ENCODE measurements around the gene EOMES.

The EOMES gene

DNA sequence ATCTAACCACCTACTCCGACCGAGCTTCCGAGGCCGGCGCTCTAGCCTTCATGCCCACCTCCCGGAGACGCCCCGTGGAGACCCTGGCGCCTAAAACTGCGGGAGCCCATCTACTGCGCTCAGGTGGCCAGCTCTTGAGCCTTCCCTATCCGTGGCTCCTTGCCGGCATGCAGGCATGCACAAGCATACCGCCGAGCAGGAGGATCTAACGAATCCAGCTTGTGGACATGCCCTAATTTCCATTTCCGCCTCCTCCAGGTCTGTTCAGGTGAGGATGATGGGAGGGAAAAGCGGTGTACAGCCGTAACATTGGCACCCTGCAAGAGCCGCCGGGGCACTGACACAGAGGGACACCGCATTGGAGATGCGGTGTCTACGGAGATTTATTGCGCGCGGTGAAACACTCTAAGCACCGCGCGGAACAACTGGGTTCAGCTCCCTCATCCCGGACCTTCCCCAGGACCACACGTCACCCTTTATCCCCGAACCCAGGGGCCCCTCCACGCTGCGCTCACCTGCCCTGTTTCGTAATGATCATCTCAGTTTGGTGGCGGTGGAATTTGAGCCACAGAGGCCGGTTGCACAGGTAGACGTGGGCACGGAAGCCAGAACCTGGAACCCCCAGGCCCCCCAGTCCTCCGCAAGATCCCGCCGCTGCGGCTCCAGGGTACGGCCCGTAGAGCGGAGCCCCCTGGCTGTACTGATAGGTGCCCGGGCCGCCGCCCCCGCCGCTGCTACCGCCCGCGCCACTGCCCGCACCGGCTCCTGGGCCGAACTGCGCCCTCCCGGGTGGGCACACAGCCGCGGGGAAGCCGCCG is 1.0 kb downstream of the EOMES start:
- no peak for DNase-seq (ENCODE audit: low spot score)

DNA sequence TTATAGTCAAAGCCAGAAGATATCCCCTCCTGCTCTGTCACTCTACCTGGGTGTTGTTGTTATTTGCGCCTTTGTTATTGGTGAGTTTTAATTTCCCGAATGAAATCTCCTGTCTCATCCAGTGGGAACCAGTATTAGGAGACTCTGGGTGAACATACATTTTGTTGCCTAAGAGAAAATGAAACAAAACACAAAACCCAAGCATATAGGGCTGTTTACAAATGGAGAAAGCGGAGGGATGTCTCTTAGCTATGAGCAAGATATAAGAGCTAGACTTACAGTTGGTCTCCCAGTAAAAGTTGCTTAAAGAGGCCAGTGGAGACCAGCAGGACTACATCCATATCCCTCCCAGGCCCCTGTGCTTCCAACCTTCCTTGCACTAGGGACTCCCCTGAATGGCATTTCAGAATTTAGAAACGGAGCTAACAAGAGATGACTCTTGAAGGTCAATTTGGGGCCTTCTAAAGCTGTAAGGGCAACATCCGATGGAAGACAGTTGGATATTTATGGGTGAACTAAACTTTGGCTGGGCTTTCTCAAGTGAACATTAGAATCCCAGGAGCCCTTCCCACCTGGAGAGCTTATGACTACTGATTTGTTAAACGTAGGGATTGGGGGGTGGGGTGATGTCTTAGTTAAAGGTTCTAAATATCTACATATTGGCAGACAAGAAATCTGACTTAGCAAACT is 2.7 kb downstream of the EOMES start:
- no peak for DNase-seq (ENCODE audit: low spot score)

DNA sequence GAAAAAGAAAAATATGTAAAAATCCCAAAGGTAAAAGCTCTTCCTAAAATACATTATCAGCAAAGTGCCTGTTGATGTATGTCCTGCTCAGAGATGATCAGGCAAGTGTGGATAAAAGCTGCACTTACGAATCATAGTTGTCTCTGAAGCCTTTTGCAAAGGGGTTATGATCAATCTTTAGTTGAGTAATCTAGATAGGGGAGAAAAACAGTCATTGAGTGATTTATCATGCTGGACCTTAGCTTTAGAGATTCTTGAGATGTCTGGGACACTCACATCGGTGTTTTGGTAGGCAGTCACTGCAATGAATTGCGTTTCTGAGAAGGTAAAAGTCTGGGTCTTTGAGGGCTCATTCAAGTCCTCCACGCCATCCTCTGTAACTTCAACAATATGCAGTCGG is 3.7 kb downstream of the EOMES start:
- no peak for DNase-seq (ENCODE audit: low spot score)

DNA sequence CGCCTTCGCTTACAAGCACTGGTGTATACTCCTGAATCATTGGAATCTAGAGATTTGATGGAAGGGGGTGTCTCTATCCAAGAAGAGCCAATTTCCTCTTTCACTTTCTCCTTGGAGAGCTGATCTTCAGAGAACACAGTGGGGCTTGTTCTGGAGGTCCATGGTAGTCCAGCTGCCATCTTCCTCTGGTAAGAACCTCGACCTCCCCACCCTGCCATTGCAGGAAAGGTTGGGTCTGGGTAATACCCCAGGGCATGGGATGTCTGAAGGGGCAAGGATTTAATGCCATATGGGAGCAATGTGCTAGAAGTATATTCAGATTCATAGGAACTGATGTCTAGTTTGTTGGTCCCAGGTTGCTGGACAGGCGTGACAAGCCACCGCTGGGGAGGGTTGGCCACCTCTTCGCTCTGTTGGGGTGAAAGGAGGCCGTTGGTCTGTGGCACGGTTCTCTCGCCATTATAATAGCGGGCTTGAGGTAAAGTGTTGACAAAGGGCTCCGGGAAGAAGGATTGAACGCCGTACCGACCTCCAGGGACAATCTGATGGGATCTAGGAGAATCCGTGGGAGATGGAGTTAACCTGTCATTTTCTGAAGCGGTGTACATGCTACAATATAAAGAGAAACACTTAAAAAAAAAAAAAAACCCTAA is 4.8 kb downstream of the EOMES start:
- no peak for DNase-seq (ENCODE audit: low spot score)

DNA sequence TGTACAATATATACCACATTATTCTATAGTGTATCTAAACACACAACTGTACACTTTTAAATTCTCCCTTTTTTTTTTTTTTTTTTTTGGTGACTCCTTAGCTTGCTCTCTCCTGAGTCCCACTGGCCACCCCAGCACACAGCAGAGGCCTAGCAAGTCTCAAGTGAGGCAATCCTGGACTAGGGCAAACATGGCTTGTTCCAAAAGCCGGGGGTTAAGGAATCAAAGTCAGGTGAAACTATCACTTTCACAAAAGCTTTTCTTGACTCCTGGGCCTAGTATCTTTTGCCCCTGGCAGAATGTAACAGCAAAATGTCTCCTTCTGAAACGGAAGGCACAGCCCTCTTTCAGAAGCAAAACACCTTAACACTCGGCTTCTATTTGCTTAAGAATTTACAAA is 5.8 kb downstream of the EOMES start:
- DNase-seq (ENCODE audit: low spot score), result no peak

DNA sequence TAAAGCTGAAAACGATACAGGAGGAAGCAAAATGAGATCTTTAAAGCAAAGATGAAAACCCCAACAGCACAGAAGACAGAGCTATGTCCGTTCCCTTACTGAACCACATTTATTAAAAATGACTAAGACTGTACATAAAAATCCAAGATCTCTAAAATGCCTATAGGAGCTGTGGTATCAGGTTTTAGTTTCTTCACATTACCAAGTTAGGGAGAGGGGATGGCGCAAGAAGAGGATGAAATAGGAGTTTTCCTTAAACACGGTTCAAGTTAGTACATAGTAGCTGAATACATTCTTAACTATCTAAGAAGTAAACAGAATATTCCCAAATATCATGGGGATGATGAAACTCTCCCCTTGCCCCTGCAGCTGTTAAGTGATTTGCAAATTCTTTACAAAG is 6.3 kb downstream of the EOMES start:
- DNase-seq (ENCODE audit: low spot score), result no peak

DNA sequence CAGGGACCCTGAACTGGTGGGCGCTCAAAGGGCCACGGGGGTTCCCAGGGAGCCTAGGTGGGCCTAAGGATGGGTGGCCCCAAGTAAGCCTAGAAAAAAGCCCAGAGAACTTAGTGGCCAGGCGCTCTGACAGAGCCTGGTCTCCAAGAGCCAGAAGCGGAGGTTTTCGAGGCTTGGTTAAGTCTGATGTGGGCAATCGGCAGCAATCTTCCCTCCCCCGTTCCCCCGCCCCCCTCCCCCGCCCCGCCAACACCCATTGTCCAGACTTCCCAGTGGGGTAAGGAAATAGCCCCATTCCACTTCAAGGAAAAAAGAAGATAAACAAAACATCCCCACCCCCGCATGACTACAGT is 6.7 kb downstream of the EOMES start:
- no peak for DNase-seq (ENCODE audit: low spot score)

DNA sequence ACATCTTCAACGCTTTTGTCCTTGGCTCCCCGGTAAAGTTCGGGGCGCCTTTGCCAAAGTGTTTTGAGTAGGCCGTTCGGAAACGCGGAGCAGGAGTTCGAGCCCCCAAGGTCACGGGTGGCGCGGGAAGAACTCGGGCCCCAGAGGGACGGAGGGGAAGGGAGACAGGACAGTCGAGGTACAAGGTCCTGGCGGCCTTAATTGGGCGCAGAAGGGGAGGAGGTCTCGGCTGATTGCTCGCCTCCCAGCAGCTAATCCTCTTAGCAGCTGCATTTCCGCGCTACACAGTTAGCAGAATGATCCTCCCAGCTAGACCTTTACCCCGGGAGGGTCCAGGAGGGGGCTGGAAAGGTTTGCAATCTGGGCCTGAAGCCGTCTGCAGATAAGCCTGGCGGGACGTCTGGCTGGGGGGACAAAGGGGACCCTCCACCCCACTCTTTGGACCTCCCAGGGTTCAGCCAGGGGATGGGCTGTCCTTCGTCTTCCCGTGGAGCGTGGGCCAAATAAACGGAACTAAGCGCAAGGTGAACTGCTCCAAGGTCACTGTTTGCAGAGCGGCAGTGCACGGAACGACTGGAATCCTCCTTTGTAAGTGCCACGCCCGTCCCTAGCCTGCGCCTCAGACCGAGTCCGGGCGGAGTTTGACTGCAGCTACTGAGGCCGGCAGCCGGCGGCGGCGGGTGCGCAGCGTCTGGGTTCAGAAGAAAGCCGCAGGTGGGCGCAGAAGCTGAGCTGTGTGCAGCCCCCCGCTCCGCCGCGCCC is 7.2 kb downstream of the EOMES start:
- no peak for DNase-seq (ENCODE audit: low spot score)

DNA sequence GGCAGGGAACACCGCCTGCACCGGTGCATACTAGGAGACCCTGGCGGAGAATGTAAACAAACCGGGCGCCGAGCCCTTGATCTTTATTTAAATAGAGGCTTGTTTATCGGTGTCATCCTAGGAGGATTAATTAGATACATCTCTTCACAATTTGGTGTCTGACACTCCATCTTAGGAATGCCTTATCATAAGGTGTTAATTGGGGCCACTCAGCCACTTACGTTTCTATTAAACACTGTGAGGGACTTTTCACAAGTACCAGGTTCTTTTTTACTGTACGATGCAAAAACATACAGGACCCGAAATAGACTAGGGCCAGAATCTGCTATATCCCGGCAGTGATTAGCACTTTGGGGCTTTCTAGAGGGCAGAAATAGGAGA is 8.0 kb downstream of the EOMES start:
- DNase-seq (ENCODE audit: low spot score), result no peak

DNA sequence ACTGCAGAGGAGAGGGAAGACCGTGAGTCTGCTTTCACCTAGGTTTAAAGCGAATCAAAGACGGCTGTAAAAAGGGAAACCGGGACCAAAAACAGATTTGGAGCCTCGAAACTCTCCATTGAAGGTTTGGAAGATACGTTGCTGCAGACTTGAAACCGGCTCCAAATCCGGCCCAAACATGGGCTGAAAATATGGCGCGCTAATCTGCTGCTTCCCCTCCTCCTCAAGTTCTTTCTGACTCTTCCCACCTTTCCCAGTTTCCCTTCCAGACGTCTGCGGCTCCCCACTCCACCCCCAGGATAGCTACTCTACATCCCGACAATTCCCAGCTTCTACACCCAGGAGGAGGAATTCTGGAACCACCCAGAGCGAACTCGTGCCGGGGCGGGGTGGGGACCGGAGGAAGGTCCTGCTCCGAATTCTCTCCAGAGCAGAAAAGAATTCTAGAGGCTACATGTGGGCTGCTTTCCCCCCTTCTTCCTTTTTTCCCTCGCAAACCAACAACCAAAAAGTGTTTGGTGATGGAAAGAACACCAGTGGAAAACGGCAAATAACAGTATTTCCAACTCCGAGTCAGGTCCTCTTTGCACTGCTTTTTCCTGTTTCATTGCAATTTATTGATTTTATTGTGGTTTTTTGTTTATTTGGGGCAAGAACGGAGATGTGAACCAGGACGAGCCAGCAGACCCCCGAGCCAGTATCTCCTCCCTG is 8.5 kb downstream of the EOMES start:
- no peak for DNase-seq (ENCODE audit: low spot score)

DNA sequence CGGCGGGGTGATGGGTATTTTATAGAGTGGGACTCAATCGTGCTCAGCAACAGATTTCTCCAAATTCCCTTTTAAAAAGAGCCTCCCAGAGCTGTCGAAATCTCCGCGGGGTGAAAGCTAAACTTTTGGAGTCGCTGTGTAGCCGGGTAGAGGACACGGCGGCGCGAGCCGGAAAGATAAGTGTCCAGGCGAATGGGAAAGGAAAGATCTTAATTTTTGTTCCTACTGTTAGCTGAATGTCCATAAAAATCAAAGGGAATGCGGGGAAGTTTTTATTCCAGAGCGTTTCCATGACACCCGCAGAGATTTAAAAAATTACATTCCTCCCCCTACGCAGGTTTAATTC is 9.1 kb downstream of the EOMES start:
- no peak for DNase-seq (ENCODE audit: low spot score)

DNA sequence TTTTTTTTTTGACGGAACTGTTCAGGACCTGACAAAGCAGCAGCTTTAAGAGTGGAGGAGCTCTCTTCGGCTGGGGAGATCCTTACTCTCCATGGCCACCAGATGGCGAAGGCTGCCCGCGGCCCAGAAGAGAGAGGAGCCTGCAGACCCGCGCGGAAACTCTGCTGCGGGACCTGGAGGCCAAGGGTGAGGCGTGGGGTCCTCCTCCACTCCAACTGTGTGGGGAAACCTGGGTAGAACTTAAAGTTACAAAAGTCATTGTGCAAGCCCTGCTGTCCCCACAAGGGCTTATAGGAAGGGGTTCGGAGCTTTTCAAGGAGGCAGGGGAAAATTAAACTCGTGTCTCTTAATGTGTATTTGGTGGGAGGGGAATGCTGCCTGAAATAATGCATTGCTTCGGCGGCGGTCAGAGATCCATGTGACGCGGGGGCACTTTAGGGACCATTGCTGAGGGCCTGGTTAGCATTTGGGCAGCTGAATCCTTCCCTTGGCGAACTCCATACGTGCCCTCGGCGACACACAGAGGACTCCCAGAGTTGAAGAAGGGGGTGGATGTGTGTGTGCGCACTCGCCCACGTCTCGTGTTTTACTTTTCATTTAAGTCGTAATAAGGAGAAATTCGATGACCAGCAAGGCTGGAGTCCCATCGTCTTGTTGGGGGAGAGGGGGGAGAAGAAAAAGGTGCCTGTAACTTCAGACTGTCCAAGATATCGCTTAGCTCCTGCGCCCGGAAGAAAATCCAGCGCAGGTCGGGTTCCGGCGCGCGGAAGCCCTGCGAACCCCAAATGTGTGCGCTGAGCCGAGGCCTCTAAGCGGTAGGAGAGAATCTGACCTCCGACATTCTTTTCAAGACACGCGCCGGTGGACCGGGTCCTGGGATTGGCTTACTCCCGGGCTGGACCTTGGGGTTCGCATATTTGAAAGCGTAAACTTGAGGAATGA is 9.7 kb downstream of the EOMES start:
- DNase-seq (ENCODE audit: low spot score), result peak; percentile 86

DNA sequence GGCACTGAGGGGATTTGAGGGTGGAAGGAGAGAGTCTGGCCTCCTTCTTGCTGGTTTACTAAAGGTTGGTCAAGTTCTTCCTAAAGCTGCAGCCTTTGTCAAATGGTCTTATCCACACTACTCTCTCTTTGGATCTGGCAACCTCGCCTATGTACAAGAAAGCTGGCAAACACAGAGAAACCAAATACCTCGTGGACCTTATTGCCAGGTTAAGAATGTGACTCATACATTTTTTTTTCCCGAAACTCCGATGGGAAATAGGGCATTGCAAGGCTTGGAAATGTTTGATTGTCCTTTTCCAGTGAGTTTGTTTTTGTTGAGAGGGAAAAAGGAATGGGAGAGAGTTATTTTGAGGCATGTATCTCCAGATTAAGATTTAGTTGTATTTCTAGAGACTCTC is 13.9 kb downstream of the EOMES start:
- no peak for DNase-seq (ENCODE audit: low spot score)

DNA sequence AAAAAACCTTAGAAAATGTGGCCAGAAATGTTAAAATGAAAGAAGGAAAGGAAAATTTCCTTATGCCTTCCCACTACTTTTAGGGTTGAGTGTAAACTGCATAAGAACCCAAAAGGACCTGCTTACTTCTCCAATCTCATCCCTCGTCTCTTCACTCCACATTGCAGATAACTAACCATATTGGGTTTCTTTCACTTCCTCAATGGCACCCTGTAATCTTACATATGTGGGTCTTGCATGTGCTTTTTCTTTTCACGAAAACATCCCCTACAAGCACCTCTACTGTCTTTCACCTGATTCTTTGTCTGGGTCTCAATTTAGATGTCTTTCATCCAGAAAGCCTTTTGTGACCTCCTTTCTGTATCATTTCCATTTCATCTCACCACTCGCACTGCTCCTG is 23.1 kb downstream of the EOMES start:
- no peak for DNase-seq (ENCODE audit: low spot score)

DNA sequence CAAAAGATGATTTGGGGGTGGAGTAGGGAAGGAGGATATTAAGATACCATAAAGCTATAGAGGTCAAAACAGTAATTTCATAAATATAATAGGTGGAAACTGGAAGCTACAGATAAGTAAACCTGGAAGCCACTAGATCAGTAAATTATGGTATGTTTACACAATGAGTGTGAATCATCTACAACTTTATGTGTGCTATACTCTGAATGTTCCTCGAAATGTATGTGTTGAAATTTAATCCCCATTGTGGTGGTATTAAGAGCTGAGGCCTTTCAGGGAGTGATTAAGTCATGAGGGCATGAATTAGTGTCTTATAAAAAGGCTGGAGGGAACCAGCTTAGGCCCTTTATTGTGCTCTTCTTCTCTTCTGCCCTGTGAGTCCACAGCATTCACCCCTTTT is 25.2 kb downstream of the EOMES start:
- DNase-seq (ENCODE audit: low spot score), result no peak

DNA sequence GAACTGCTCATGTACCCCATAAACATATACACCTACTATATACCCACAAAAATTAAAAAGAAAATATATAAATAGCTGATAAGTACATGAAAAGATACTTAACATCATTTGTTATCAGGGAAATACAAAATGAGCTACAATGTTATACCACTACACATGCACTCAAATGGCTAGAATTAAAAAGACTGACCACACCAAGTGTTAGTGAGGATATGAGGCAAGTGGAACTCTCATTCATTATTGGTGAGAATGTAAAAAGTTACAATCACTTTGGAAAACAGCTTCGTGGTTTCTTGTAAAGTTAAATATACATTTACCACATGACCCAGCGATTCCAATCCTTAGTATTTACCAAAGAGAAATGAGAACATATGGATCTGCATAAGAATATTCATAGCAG is 26.5 kb downstream of the EOMES start:
- no peak for DNase-seq (ENCODE audit: low spot score)

DNA sequence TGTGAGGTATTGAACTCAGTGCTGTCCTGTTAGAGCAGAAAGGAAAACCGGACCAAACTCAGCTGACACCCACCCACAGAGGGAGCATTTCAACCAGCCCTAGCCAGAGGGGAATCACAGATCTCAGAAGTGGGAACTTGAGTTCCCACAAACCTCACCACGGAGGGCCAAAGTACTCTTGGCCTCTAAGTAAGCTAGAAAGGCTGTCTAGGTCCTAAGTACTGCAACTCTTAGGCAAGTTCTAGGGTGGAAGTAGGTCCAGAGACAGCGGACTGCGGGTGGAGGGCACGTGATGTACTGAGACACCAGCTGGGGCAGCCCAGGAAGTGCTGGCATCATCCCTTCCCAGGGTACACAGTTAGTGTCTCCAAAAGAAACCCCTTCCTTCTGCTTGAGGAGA is 34.1 kb downstream of the EOMES start:
- no peak for DNase-seq (ENCODE audit: low spot score)

DNA sequence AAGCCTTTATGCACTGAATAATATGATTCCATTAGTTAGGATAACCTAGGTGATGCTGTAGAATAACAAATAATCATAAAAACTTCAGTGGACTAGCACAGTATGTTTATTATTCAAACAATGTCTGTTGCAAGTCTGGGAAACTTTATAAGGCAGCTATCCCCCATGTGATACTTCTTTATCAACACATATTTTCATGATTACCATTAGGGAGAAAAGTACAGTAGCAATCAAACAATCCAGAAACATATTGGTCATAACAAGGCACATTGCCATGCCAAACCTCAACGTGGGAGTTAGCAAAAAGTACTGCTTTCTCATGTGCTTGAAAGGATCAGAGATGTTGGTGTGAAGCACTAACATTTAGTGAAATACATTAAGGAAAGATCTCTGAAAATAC is 35.5 kb downstream of the EOMES start:
- DNase-seq (ENCODE audit: low spot score), result no peak

DNA sequence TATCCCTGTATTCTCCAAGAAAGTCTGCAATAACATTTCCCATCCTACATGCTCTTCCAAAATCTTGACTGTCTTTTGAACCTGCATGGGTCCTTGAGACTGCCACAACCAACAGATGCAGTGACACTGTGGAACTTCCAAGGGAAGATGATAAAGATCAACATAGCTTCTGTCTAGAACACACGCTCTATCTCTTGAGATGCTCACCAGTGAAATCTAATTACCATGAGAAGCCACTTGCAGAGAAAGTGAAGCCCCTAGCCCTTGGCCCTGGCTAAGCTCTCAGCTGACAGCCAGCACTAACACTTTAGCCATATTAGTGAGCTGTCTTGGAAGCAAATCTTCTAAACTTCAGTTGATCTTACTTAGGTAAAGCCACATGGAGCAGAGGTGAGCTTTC is 36.6 kb downstream of the EOMES start:
- no peak for DNase-seq (ENCODE audit: low spot score)

DNA sequence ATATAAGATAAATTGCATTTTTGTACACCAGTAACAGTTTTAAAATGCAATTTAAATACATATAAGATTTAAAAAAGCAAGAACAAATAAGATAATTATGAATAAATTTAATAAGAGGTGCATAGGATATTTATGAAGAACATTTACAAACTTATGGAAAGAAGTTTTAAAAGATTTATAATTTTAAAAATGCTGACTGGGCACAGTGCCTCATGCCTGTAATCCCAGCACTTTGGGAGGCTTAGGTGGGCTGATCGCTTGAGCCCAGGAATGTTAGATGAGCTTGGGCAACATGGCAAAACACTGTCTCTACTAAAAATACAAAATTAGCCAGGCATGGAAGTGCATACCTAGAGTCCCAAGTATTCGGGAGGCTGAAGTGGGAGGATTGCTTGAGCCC is 37.8 kb downstream of the EOMES start:
- DNase-seq (ENCODE audit: low spot score), result no peak

DNA sequence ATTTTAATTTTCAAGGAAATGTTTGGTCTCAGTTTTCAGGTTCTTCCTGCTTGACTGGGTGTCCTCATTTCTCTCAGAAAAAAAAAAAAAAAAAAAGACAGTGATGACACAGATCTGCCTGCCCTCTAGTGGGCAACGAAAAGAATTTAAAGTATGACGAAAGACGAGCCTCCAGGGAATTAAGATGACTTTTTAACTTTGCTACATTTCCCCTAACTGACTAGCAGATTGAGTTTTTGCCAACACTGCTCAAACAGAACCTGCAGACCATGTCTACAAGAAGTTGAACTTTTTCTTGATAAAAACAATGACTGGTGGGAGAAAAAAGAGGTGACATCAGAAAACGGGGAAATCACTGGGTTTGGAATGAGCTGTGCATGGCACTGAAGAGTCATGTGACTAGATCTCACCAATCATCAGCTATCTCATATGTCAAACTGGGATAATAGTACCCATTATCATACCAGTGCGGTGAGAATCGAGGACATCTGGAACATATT is 40.8 kb downstream of the EOMES start:
- DNase-seq (ENCODE audit: low spot score), result peak; percentile 51
